ENCODE measurements around the gene SRXN1.

GRCh38 chr20:610130-611046, 42.6 kb downstream of the SRXN1 start, which contains the start of gene TCF15:
- no peak for TF ChIP-seq POLR2A (IDR thresholded peaks at IDR 0.05)
- TF ChIP-seq CTCF (IDR thresholded peaks at IDR 0.05), result no peak
- TF ChIP-seq POLR2AphosphoS5 (IDR thresholded peaks at IDR 0.05), result no peak
